ENCODE measurements around the gene CNTN3. TPM values are rescaled to one million over a fixed set of nuclear protein-coding genes. Genes with fewer than 3 reads are reported as not detected.

Gene CNTN3
- total RNA-seq, 6 donors from 2014 or later, result 0.55 to 5.2 (median 1.2) TPM

DNA sequence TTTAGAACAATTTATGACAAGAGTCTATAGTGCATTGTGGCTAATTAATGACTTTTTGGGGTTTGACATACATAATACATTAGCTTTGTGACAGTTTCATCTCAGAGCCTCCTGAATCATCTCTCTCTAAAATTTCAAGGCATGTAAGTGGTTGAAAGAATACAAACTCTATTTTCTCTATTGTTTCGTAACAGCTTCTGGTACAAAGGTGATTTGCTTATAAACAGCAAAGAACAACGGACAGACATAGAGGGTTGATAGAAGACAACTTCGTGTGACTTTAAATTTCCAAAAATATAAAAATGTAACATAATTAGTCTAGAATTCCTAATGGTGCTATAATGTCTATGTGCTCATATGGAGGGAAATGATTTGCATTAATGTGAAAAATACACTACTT, 21.3 kb downstream of the CNTN3 start:
- Histone ChIP-seq H3K27me3 (no peaks in the 10 kb centered on the region), H3K4me1 (no peaks in the 10 kb centered on the region), H3K4me3 (no peak overlapping the region), H3K9me3 (no peaks in the 10 kb centered on the region), H3K27ac (no peak overlapping the region), H3K36me3 (no peaks in the 10 kb centered on the region)
- ATAC-seq (ENCODE audit: low FRiP score in 2 of 2), result no peak
- DNase-seq, result no peak
- WGBS, 2 donors, result 78 to 86% methylated on average over 3 of the region's 3 CpGs
- TF ChIP-seq POLR2AphosphoS5 (IDR thresholded peaks at IDR 0.05) (no peak), EP300 (IDR thresholded peaks at IDR 0.05) (no peak), POLR2A (IDR thresholded peaks at IDR 0.05) (no peak)
- TF ChIP-seq, protein P1, sequence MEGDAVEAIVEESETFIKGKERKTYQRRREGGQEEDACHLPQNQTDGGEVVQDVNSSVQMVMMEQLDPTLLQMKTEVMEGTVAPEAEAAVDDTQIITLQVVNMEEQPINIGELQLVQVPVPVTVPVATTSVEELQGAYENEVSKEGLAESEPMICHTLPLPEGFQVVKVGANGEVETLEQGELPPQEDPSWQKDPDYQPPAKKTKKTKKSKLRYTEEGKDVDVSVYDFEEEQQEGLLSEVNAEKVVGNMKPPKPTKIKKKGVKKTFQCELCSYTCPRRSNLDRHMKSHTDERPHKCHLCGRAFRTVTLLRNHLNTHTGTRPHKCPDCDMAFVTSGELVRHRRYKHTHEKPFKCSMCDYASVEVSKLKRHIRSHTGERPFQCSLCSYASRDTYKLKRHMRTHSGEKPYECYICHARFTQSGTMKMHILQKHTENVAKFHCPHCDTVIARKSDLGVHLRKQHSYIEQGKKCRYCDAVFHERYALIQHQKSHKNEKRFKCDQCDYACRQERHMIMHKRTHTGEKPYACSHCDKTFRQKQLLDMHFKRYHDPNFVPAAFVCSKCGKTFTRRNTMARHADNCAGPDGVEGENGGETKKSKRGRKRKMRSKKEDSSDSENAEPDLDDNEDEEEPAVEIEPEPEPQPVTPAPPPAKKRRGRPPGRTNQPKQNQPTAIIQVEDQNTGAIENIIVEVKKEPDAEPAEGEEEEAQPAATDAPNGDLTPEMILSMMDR (IDR thresholded peaks at IDR 0.05), result no peak

DNA sequence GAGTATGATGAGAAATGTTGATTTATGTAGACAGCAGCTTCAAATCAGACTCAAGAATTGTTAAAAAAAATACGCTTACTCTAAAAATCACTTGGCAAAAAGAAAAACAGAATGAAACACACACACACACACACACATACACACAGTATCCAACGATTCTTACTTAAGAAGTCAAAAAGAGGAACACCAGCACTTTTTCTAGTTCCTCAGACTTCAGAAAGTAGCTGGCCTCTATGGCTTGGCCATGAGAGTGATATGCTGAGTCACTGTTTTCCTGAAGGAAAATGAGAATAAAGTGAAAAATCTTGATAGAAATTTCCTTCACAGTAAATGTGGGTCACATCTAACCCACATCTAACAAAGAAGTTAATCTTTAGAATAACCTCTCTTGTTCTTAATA, 22.1 kb downstream of the CNTN3 start:
- ATAC-seq (ENCODE audit: low FRiP score in 2 of 2) (no peak), DNase-seq (no peak)
- Histone ChIP-seq H3K36me3 (no peaks in the 10 kb centered on the region), H3K9me3 (no peaks in the 10 kb centered on the region), H3K27ac (no peak overlapping the region), H3K27me3 (no peaks in the 10 kb centered on the region), H3K4me1 (no peaks in the 10 kb centered on the region), H3K4me3 (no peak overlapping the region)
- TF ChIP-seq, protein P1 (IDR thresholded peaks at IDR 0.05), result no peak
- no peak for TF ChIP-seq EP300 (IDR thresholded peaks at IDR 0.05)
- TF ChIP-seq POLR2A (IDR thresholded peaks at IDR 0.05), result no peak
- TF ChIP-seq POLR2AphosphoS5 (IDR thresholded peaks at IDR 0.05), result no peak
- 30% methylated on average over 2 of the region's 2 CpGs for WGBS, 2 donors

DNA sequence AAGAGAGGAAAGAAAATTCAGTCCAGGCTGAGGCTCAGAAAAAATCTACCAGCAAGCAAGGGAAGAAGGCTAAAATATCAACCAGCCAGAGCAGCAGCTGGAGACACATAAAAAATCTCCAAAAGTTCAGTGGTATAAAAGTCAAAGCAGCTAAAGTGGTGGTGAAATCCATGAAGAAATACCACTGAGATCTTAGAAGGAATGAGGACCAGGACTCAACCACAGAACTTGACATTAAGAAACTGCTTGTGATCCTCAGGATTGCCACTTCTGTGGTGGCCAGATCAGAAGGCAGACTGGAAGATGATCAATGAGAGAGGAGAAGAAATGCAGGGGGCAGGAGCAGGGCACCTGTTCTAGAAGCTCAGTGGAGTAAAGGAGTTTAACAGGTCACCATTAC, 22.5 kb downstream of the CNTN3 start:
- no peaks in the 10 kb centered on the region for H3K36me3 ChIP-seq
- TF ChIP-seq POLR2A (IDR thresholded peaks at IDR 0.05) (no peak), EP300 (IDR thresholded peaks at IDR 0.05) (no peak), POLR2AphosphoS5 (IDR thresholded peaks at IDR 0.05) (no peak)
- TF ChIP-seq, protein P1 (IDR thresholded peaks at IDR 0.05), result no peak
- no peak overlapping the region for H3K4me3 ChIP-seq
- no peak for ATAC-seq (ENCODE audit: low FRiP score in 2 of 2)
- no peaks in the 10 kb centered on the region for H3K27me3 ChIP-seq
- H3K4me1 ChIP-seq, result no peaks in the 10 kb centered on the region
- no peaks in the 10 kb centered on the region for H3K9me3 ChIP-seq
- DNase-seq, result no peak
- H3K27ac ChIP-seq, result no peak overlapping the region

DNA sequence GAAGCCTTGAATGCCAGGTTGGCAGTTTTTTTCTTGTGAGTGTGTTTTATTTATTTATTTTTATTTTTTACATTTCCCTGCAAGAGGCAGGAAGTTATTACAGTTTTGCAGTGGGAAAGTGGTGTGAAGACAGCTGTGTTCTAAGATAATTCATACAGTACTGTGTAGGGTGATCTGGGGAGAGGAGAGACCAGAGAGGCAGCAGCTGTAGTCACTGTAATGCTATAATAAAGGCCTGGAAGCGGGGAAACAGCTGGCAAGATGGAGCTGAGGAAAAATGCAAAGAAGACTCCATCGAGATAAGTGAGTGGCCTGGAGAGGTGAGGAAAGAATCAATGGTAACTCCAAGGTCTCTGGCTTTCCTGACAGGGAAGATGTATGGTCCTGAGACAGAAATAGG, 23.1 kb downstream of the CNTN3 start:
- no peak for DNase-seq
- WGBS, 2 donors, result 74% methylated on average over 2 of the region's 2 CpGs
- Histone ChIP-seq H3K9me3 (no peaks in the 10 kb centered on the region), H3K36me3 (no peaks in the 10 kb centered on the region), H3K27ac (no peak overlapping the region), H3K4me1 (no peaks in the 10 kb centered on the region), H3K27me3 (no peaks in the 10 kb centered on the region), H3K4me3 (no peak overlapping the region)
- TF ChIP-seq POLR2AphosphoS5 (IDR thresholded peaks at IDR 0.05), result no peak
- no peak for ATAC-seq (ENCODE audit: low FRiP score in 2 of 2)

DNA sequence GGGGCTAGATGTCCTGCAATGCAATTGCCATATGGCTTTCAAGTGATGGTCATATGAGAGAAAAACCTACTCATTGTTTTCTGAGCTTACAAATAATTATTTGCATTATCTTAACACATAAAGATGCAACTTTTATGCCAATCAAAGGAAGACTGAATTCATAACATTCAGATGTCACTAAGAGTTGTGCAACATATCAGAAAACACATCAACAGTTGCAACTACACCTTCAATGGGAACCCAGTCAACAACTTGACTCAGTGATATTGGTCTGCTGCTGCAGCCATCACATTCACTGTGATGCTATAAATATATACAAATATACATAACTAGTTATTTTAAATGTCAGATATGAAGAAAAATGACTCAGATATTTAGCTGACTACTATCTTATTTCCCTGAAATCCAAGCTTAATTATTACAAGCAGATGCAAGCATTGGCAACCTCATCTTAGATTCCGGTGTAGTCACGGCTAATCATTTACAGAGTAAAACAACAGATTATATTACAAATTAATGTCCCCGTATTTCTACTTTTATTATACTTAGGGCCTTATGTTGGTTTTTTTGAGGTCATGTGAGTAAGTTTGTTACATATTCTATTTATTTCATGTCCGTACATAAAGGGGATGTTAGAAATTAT, 23.7 kb downstream of the CNTN3 start:
- Histone ChIP-seq H3K36me3 (no peaks in the 10 kb centered on the region), H3K9me3 (no peaks in the 10 kb centered on the region), H3K27me3 (no peaks in the 10 kb centered on the region), H3K27ac (no peak overlapping the region), H3K4me1 (no peaks in the 10 kb centered on the region), H3K4me3 (no peak overlapping the region)
- ATAC-seq (ENCODE audit: low FRiP score in 2 of 2), result no peak
- TF ChIP-seq EP300 (IDR thresholded peaks at IDR 0.05) (no peak), POLR2AphosphoS5 (IDR thresholded peaks at IDR 0.05) (no peak), POLR2A (IDR thresholded peaks at IDR 0.05) (no peak)
- TF ChIP-seq, protein P1 (IDR thresholded peaks at IDR 0.05), result no peak
- WGBS, 2 donors, result 80 to 89% methylated on average over 4 of the region's 4 CpGs
- DNase-seq, result no peak
